K562 (cell line): ENCODE measurements around the gene MARK2. TPM values are rescaled to one million over a fixed set of nuclear protein-coding genes. Genes with fewer than 3 reads are reported as not detected.

Experiments
- AFF4 ChIP-seq: sonication (generic); formaldehyde crosslinking; IDR thresholded peaks from 2 replicates; pipeline ENCODE4 v1.8.0; 2023; ENCODE audit warnings: mild to moderate bottlenecking, missing genetic modification reagents
- ATF6 ChIP-seq: sonication (generic); formaldehyde crosslinking; IDR thresholded peaks from 2 replicates; pipeline ENCODE4 v1.4.0; 2020; ENCODE audit warnings: mild to moderate bottlenecking, missing genetic modification reagents
- CEBPG ChIP-seq, 3 experiments: fragments of 200-800 bp in 1 of 3; sonication (Bioruptor generic) in 1 of 3; sonication (generic) in 1 of 3; formaldehyde crosslinking in 1 of 3; IDR thresholded peaks in 2 of 3; conservative IDR thresholded peaks in 1 of 3; 2 replicates each; pipeline versions ENCODE4 v1.6.1 to v1.8.0; 2016 to 2022; ENCODE audit warnings: missing compliant biosample characterization in 2 of 3, missing genetic modification characterization in 2 of 3, mild to moderate bottlenecking in 1 of 3, missing genetic modification reagents in 1 of 3
- FOXO4 ChIP-seq: fragments of 450-650 bp; formaldehyde crosslinking; IDR thresholded peaks from 2 replicates; pipeline ENCODE4 v1.4.0; 2020; ENCODE audit warnings: mild to moderate bottlenecking, moderate library complexity
- FUS ChIP-seq: fragments of 200-400 bp; formaldehyde crosslinking; optimal IDR thresholded peaks from 2 replicates; pipeline ENCODE3; 2017; ENCODE audit warnings: low read depth, low read length
- KLF10 ChIP-seq: fragments of 250-450 bp; sonication (Bioruptor Pico); IDR thresholded peaks from 2 replicates; pipeline ENCODE4 v1.6.1; 2021; ENCODE audit warnings: matching md5 sums
- MIER1 ChIP-seq: fragments of 450-650 bp; IDR thresholded peaks from 2 replicates; pipeline ENCODE4 v1.6.1; 2016; ENCODE audit warnings: antibody characterized with exemption, mild to moderate bottlenecking, low read depth
- MXD1 ChIP-seq: fragments of 250-450 bp; sonication (Bioruptor Pico); IDR thresholded peaks from 2 replicates; pipeline ENCODE4 v1.8.0; 2021; ENCODE audit warnings: borderline replicate concordance, mild to moderate bottlenecking, moderate library complexity; ENCODE audit not compliant: poor library complexity, severe bottlenecking
- PKNOX1 ChIP-seq: fragments of 450-650 bp; IDR thresholded peaks from 2 replicates; pipeline ENCODE4 v1.6.1; 2016
- POLR3G ChIP-seq: IDR thresholded peaks from 2 replicates; pipeline ENCODE4 v1.6.1; 2011; ENCODE audit not compliant: insufficient read length, insufficient replicate concordance; ENCODE audit errors: extremely low read depth
- RBBP5 ChIP-seq: fragments of 200-600 bp; sonication (generic); IDR thresholded peaks from 2 replicates; pipeline ENCODE4 v1.6.1; 2012; ENCODE audit warnings: borderline replicate concordance, mild to moderate bottlenecking, low read length, control low read depth, inconsistent platforms; ENCODE audit not compliant: insufficient read depth, poor library complexity, severe bottlenecking
- SIN3A ChIP-seq, 2 experiments: fragments of 150-350 bp in 1 of 2; IDR thresholded peaks; 2 replicates each; pipeline ENCODE4 v1.6.1; 2011 to 2016; ENCODE audit warnings: borderline replicate concordance in 2 of 2, low read depth in 2 of 2, low read length in 2 of 2, mild to moderate bottlenecking in 2 of 2, moderate library complexity in 2 of 2; ENCODE audit not compliant: control insufficient read depth in 1 of 2
- TFAP4 ChIP-seq: sonication (generic); formaldehyde crosslinking; IDR thresholded peaks from 2 replicates; pipeline ENCODE4 v1.8.0; 2022; ENCODE audit warnings: missing genetic modification reagents, mild to moderate bottlenecking, moderate library complexity, borderline replicate concordance
- polyA plus RNA-seq, 8 experiments: library from polyadenylated mRNA; depleted of rRNA in 4 of 8; stranded (reverse) in 5 of 8; unstranded in 3 of 8; fragments of >200 nt; fragmentation: Nextera tagmentation in 2 of 8; fragmentation: Illumina TruSeq in 1 of 8; extraction: Ambion mirVana in 2 of 8; extraction: Trizol in 1 of 8; gene quantifications; 2 replicates each; pipeline versions ENCODE4 v1.2.1 to v1.2.3, GENCODE V29; 2011 to 2014; ENCODE audit warnings: inconsistent platforms in 1 of 8, missing spikeins in 1 of 8
- total RNA-seq, 7 experiments: library from RNA; depleted of rRNA in 6 of 7; stranded (reverse); fragments of >200 nt in 6 of 7; fragmentation: Illumina TruSeq in 2 of 7; extraction: Trizol in 2 of 7; gene quantifications; 2 replicates each; pipeline versions ENCODE4 v1.2.1 to v1.2.3, GENCODE V29; 2011 to 2021; ENCODE audit warnings: low replicate concordance in 1 of 7

The MARK2 gene
- total and polyA plus RNA-seq, 9 of the 15 experiments (the other 6 are each of a cell fraction or from before 2014, with no cell fraction given) = 0.32 to 43.5 (median 15.1) TPM

GRCh38 chr11:63888170-63889086 is 49.5 kb downstream of the MARK2 start (continued):
- no peak for TF ChIP-seq MXD1
- peak; percentile 45 for TF ChIP-seq RBBP5
- TF ChIP-seq SIN3A (IDR thresholded peaks at IDR 0.05; ENCODE audit: borderline replicate concordance in 2 of 2, control insufficient read depth in 1 of 2, low read depth in 2 of 2, low read length in 2 of 2) = peak; percentile 86 to 88; a peak in 3 of 4 replicates
- 0 out of 2 replicates have a peak, but pooled peaks have one; percentile 50 for TF ChIP-seq MIER1
- peak; percentile 97 for TF ChIP-seq TFAP4 (CRISPR knock-in tag)
- TF ChIP-seq FOXO4 (CRISPR knock-in tag) = no peak
- TF ChIP-seq KLF10 (CRISPR knock-in tag) = no peak
- no peak for TF ChIP-seq POLR3G
- no peak for TF ChIP-seq PKNOX1
- 0 out of 2 replicates have a peak, but pooled peaks have one; percentile 35 for TF ChIP-seq ATF6 (CRISPR knock-in tag)
- no peak for TF ChIP-seq FUS
- peak; percentile 92 for TF ChIP-seq CEBPG (CRISPR knock-in tag; IDR thresholded peaks at IDR 0.05)
- TF ChIP-seq CEBPG (tag; conservative IDR thresholded peaks at IDR 0.05 in 1 of 2, IDR thresholded peaks at IDR 0.05 in 1 of 2) = peak; percentile 81 to 92
- TF ChIP-seq AFF4 = no peak
